ENCODE results near the gene LAMC1. TPM values are rescaled to one million over a fixed set of nuclear protein-coding genes. Genes with fewer than 3 reads are reported as not detected.

The LAMC1 gene
- total and polyA plus RNA-seq, 12 donors = 12.3 to 110 (median 75.9) TPM

DNA sequence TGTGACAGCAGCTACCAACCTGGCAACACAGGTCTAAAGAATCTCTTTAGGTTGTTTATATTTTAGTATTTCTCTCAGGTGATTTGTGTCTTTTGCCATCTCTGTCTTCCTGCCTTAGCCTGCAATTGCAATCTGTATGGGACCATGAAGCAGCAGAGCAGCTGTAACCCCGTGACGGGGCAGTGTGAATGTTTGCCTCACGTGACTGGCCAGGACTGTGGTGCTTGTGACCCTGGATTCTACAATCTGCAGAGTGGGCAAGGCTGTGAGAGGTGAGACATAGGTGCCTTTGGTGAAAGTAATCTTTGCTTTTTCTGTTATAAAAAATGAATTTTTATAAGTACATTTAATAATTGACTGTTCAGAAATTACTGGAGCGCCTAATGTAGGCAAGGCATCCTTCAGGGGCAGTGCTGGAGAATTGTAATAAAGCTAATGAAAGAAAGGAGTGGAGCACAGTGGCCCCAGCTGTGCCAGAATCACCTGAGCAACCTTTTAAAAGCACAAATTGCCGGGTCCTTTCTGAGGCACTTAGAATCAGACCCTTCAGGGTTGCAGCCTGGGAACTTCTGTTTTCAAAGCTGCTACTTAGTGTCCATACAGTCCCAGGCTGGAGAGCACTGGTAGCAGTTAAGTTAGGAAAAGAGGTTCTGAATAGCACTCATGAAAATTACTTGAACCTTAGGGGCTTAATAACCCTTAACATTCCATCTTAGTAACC, 102.2 kb downstream of the LAMC1 start:
- no peak for TF ChIP-seq POLR2A (IDR thresholded peaks at IDR 0.05)
- TF ChIP-seq, protein P1, sequence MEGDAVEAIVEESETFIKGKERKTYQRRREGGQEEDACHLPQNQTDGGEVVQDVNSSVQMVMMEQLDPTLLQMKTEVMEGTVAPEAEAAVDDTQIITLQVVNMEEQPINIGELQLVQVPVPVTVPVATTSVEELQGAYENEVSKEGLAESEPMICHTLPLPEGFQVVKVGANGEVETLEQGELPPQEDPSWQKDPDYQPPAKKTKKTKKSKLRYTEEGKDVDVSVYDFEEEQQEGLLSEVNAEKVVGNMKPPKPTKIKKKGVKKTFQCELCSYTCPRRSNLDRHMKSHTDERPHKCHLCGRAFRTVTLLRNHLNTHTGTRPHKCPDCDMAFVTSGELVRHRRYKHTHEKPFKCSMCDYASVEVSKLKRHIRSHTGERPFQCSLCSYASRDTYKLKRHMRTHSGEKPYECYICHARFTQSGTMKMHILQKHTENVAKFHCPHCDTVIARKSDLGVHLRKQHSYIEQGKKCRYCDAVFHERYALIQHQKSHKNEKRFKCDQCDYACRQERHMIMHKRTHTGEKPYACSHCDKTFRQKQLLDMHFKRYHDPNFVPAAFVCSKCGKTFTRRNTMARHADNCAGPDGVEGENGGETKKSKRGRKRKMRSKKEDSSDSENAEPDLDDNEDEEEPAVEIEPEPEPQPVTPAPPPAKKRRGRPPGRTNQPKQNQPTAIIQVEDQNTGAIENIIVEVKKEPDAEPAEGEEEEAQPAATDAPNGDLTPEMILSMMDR (IDR thresholded peaks at IDR 0.05) = no peak
- Histone ChIP-seq H3K36me3 (replicated peaks in 1 of 2) (peaks cover 0 to 87% of the 10 kb centered on the region in 2 donors), H3K4me3 (no peak overlapping the region), H3K27me3 (no peaks in the 10 kb centered on the region), H3K9me3 (replicated peaks in 1 of 3) (no peaks in the 10 kb centered on the region), H3K4me1 (replicated peaks in 1 of 2) (no peaks in the 10 kb centered on the region), H3K27ac (no peak overlapping the region)
- intact Hi-C loops (cut with DNase I) = loop anchor here in 1 of 2 donors (10.0 kb wide), 1 partner anchor 261 kb away; no protein-coding TSS in a partner anchor
- 92 to 98% (median 94%) methylated on average over 5 of the region's 5 CpGs for WGBS, 4 donors
- no peak for DNase-seq

DNA sequence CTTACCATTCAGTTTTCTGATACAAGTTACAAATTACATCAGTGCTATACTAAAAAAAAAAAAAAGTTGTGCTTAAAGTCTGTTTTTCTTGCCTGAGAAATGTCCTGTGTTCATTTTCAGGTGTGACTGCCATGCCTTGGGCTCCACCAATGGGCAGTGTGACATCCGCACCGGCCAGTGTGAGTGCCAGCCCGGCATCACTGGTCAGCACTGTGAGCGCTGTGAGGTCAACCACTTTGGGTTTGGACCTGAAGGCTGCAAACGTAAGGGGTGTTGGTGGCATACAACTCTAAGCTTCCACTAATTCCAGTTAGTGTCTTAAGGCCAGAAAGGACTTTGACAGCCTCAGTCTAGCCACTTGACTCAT, 102.8 kb downstream of the LAMC1 start:
- H3K4me1 ChIP-seq (replicated peaks in 1 of 2) = no peaks in the 10 kb centered on the region
- H3K27ac ChIP-seq = peak overlapping the region in 1 of 5 donors; percentile 13
- H3K27me3 ChIP-seq = no peaks in the 10 kb centered on the region
- WGBS, 4 donors = 92 to 96% (median 93%) methylated on average over 5 of the region's 5 CpGs
- peaks cover 0 to 92% of the 10 kb centered on the region in 2 donors for H3K36me3 ChIP-seq (replicated peaks in 1 of 2)
- TF ChIP-seq, protein P1 (IDR thresholded peaks at IDR 0.05) = no peak
- no peak for TF ChIP-seq POLR2A (IDR thresholded peaks at IDR 0.05)
- H3K4me3 ChIP-seq = no peak overlapping the region
- no peak for DNase-seq
- H3K9me3 ChIP-seq (replicated peaks in 1 of 3) = no peaks in the 10 kb centered on the region
- intact Hi-C loops (cut with DNase I) = loop anchor here in 1 of 2 donors (10.0 kb wide), 1 partner anchor 261 kb away; no protein-coding TSS in a partner anchor

DNA sequence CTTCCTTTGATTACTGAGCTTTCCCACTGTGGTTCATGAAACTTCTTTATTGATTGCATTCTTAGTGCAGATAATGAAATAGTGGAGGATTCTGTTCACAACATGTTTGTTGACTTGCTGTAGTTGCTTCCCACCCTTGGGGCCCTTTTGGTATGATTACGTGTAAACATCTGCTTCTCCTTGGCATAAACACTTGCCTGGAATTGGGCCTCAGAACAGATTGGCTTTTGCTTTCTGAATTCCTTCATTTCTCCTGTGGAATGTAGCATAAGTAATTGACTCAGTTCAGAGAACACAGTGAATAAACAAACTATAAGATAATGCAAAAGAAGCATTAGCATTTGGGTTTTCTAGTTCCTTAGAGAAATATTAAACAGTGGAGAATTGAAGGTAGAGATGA, 103.3 kb downstream of the LAMC1 start:
- WGBS, 4 donors = 67 to 69% (median 67%) methylated on average over 1 of the region's 1 CpG
- no peak for TF ChIP-seq POLR2A (IDR thresholded peaks at IDR 0.05)
- TF ChIP-seq, protein P1 (IDR thresholded peaks at IDR 0.05) = no peak
- intact Hi-C loops (cut with DNase I) = loop anchor here in 1 of 2 donors (10.0 kb wide), 1 partner anchor 262 kb away; no protein-coding TSS in a partner anchor
- Histone ChIP-seq H3K4me1 (replicated peaks in 1 of 2) (no peaks in the 10 kb centered on the region), H3K27ac (no peak overlapping the region), H3K27me3 (no peaks in the 10 kb centered on the region), H3K36me3 (replicated peaks in 1 of 2) (peaks cover 0 to 89% of the 10 kb centered on the region in 2 donors), H3K9me3 (replicated peaks in 1 of 3) (no peaks in the 10 kb centered on the region), H3K4me3 (no peak overlapping the region)
- no peak for DNase-seq

- Histone ChIP-seq H3K27me3 (no peaks in the 10 kb centered on the region), H3K9me3 (replicated peaks in 1 of 3) (no peaks in the 10 kb centered on the region), H3K27ac (no peak overlapping the region), H3K36me3 (replicated peaks in 1 of 2) (peaks cover 0 to 86% of the 10 kb centered on the region in 2 donors), H3K4me1 (replicated peaks in 1 of 2) (no peaks in the 10 kb centered on the region), H3K4me3 (no peak overlapping the region)
- intact Hi-C loops (cut with DNase I) = loop anchor here (10.0 kb wide), 2 partner anchors 165 to 265 kb away; no protein-coding TSS in a partner anchor
- 89 to 92% (median 90%) methylated on average over 15 of the region's 15 CpGs for WGBS, 4 donors
- DNase-seq = no peak
- TF ChIP-seq, protein P1 (IDR thresholded peaks at IDR 0.05) = no peak
- no peak for TF ChIP-seq POLR2A (IDR thresholded peaks at IDR 0.05)
These were observed 106.9 kb downstream of the LAMC1 start for GRCh38 chr1:183129921-183130690.
